ENCODE results near the gene AFP. TPM values are rescaled to one million over a fixed set of nuclear protein-coding genes. Genes with fewer than 3 reads are reported as not detected.

AFP gene
- total RNA-seq, 1 donor = 0.90 TPM

- no peak for DNase-seq (ENCODE audit: low read depth)
- no peak overlapping the region for H3K4me3 ChIP-seq (ENCODE audit: low read depth, low read length)
- TF ChIP-seq, protein P1, sequence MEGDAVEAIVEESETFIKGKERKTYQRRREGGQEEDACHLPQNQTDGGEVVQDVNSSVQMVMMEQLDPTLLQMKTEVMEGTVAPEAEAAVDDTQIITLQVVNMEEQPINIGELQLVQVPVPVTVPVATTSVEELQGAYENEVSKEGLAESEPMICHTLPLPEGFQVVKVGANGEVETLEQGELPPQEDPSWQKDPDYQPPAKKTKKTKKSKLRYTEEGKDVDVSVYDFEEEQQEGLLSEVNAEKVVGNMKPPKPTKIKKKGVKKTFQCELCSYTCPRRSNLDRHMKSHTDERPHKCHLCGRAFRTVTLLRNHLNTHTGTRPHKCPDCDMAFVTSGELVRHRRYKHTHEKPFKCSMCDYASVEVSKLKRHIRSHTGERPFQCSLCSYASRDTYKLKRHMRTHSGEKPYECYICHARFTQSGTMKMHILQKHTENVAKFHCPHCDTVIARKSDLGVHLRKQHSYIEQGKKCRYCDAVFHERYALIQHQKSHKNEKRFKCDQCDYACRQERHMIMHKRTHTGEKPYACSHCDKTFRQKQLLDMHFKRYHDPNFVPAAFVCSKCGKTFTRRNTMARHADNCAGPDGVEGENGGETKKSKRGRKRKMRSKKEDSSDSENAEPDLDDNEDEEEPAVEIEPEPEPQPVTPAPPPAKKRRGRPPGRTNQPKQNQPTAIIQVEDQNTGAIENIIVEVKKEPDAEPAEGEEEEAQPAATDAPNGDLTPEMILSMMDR (IDR thresholded peaks at IDR 0.05; ENCODE audit: insufficient read depth, low read length) = no peak
These were observed 28.8 kb upstream of the AFP start for GRCh38 chr4:73407227-73407673.

- no peak overlapping the region for H3K4me3 ChIP-seq (ENCODE audit: low read depth, low read length)
- TF ChIP-seq, protein P1 (IDR thresholded peaks at IDR 0.05; ENCODE audit: insufficient read depth, low read length) = no peak
These were observed 27.7 kb upstream of the AFP start for GRCh38 chr4:73408181-73408867.

GRCh38 chr4:73409012-73409862 lies 26.8 kb upstream of the AFP start:
- DNase-seq (ENCODE audit: low read depth) = no peak
- no peak overlapping the region for H3K4me3 ChIP-seq (ENCODE audit: low read depth, low read length)
- TF ChIP-seq, protein P1 (IDR thresholded peaks at IDR 0.05; ENCODE audit: insufficient read depth, low read length) = no peak

More at GRCh38 chr4:73408181-73408867, 27.7 kb upstream of the AFP start:
- DNase-seq (ENCODE audit: low read depth) = no peak

DNA sequence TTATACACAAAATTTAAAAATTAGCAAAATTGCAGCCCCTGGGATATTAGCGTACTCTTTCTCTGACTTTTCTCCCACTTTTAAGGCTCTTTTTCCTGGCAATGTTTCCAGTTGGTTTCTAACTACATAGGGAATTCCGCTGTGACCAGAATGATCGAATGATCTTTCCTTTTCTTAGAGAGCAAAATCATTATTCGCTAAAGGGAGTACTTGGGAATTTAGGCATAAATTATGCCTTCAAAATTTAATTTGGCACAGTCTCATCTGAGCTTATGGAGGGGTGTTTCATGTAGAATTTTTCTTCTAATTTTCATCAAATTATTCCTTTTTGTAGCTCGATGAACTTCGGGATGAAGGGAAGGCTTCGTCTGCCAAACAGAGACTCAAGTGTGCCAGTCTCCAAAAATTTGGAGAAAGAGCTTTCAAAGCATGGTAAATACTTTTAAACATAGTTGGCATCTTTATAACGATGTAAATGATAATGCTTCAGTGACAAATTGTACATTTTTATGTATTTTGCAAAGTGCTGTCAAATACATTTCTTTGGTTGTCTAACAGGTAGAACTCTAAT lies 26.0 kb upstream of the AFP start:
- H3K4me3 ChIP-seq (ENCODE audit: low read depth, low read length) = no peak overlapping the region
- no peak for DNase-seq (ENCODE audit: low read depth)
- TF ChIP-seq, protein P1 (IDR thresholded peaks at IDR 0.05; ENCODE audit: insufficient read depth, low read length) = no peak

- TF ChIP-seq, protein P1 (IDR thresholded peaks at IDR 0.05; ENCODE audit: insufficient read depth, low read length) = no peak
- H3K4me3 ChIP-seq (ENCODE audit: low read depth, low read length) = no peak overlapping the region
- DNase-seq (ENCODE audit: low read depth) = no peak
These were observed 24.9 kb upstream of the AFP start for GRCh38 chr4:73410916-73411730.

DNA sequence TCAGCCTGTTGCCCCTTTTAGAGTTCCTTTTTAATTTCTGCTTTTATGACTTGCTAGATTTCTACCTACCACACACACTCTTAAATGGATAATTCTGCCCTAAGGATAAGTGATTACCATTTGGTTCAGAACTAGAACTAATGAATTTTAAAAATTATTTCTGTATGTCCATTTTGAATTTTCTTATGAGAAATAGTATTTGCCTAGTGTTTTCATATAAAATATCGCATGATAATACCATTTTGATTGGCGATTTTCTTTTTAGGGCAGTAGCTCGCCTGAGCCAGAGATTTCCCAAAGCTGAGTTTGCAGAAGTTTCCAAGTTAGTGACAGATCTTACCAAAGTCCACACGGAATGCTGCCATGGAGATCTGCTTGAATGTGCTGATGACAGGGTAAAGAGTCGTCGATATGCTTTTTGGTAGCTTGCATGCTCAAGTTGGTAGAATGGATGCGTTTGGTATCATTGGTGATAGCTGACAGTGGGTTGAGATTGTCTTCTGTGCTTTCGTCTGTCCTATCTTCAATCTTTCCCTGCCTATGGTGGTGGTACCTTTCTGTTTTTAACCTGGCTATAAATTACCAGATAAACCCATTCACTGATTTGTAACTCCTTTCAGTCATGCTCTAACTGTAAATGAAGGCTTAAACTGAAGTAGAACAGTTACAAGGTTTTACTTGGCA lies 24.1 kb upstream of the AFP start:
- no peak for DNase-seq (ENCODE audit: low read depth)
- no peak overlapping the region for H3K4me3 ChIP-seq (ENCODE audit: low read depth, low read length)
- TF ChIP-seq, protein P1 (IDR thresholded peaks at IDR 0.05; ENCODE audit: insufficient read depth, low read length) = no peak
